Liver (tissue), 9 donors: ENCODE results near the gene CERS4. TPM values are rescaled to one million over a fixed set of nuclear protein-coding genes. Genes with fewer than 3 reads are reported as not detected.

Source experiments
- DNase-seq: peaks from one replicate; pipeline ENCODE4 v3.0.0-alpha.2; 2017; ENCODE audit warnings: low spot score
- H3K27ac ChIP-seq, 2 donors: one replicate each; pipeline ENCODE4 v1.7.0; 2013; ENCODE audit warnings: inconsistent platforms in 2 of 2, low read length in 2 of 2, control low read depth in 1 of 2, low read depth in 1 of 2, mild to moderate bottlenecking in 1 of 2
- H3K27me3 ChIP-seq, 4 donors: one replicate each; pipeline versions ENCODE4 v1.6.1 to v1.7.0; 2013; ENCODE audit warnings: low read length in 3 of 4, inconsistent platforms in 1 of 4, mild to moderate bottlenecking in 1 of 4, moderate library complexity in 1 of 4; ENCODE audit not compliant: control insufficient read depth in 4 of 4, insufficient read depth in 4 of 4
- H3K36me3 ChIP-seq, 4 donors: one replicate each; pipeline versions ENCODE4 v1.6.1 to v1.7.0; 2013; ENCODE audit warnings: low read length in 3 of 4, mild to moderate bottlenecking in 3 of 4, low read depth in 1 of 4, moderate library complexity in 1 of 4; ENCODE audit not compliant: control insufficient read depth in 4 of 4, insufficient read depth in 3 of 4
- H3K4me1 ChIP-seq, 4 donors: one replicate each; pipeline versions ENCODE4 v1.6.1 to v1.7.0; 2013; ENCODE audit warnings: low read length in 3 of 4, mild to moderate bottlenecking in 3 of 4, moderate library complexity in 1 of 4; ENCODE audit not compliant: control insufficient read depth in 4 of 4, insufficient read depth in 4 of 4
- H3K4me3 ChIP-seq, 3 donors: one replicate each; pipeline versions ENCODE4 v1.6.1 to v1.7.0; 2013; ENCODE audit warnings: low read length in 3 of 3, control low read depth in 1 of 3, low read depth in 1 of 3, mild to moderate bottlenecking in 1 of 3
- H3K9ac ChIP-seq, 2 donors: one replicate each; pipeline ENCODE4 v1.7.0; 2013; ENCODE audit warnings: low read length in 2 of 2, mild to moderate bottlenecking in 2 of 2, moderate library complexity in 2 of 2, control low read depth in 1 of 2, low read depth in 1 of 2
- H3K9me3 ChIP-seq, 4 donors: one replicate each; pipeline versions ENCODE4 v1.6.1 to v1.7.0; 2013; ENCODE audit warnings: low read length in 3 of 4; ENCODE audit not compliant: control insufficient read depth in 4 of 4
- EGR1 ChIP-seq, 2 donors: IDR thresholded peaks; 2 replicates each; pipeline ENCODE4 v1.6.1; 2016 to 2018; ENCODE audit warnings: antibody characterized with exemption in 2 of 2, low read depth in 2 of 2
- FOXA1 ChIP-seq: IDR thresholded peaks from 2 replicates; pipeline ENCODE4 v1.6.1; 2016; ENCODE audit warnings: antibody characterized with exemption
- FOXA2 ChIP-seq: IDR thresholded peaks from 2 replicates; pipeline ENCODE4 v1.6.1; 2016; ENCODE audit warnings: antibody characterized with exemption
- GABPA ChIP-seq, 2 donors: IDR thresholded peaks in 1 of 2; conservative IDR thresholded peaks in 1 of 2; 2 replicates each; pipeline ENCODE4 v1.6.1; 2016; ENCODE audit warnings: antibody characterized with exemption in 2 of 2, mild to moderate bottlenecking in 1 of 2, moderate library complexity in 1 of 2
- HNF4A ChIP-seq, 2 donors: conservative IDR thresholded peaks; 2 replicates each; pipeline ENCODE4 v1.6.1; 2016; ENCODE audit warnings: antibody characterized with exemption in 2 of 2, mild to moderate bottlenecking in 2 of 2
- HNF4G ChIP-seq: IDR thresholded peaks from 2 replicates; pipeline ENCODE4 v1.6.1; 2016; ENCODE audit warnings: antibody characterized with exemption
- JUND ChIP-seq, 2 donors: IDR thresholded peaks; 2 replicates each; pipeline ENCODE4 v1.6.1; 2016; ENCODE audit warnings: antibody characterized with exemption in 2 of 2
- NR2F2 ChIP-seq: IDR thresholded peaks from 2 replicates; pipeline ENCODE4 v1.6.1; 2016; ENCODE audit warnings: antibody characterized with exemption
- RAD21 ChIP-seq, 2 donors: IDR thresholded peaks; 2 replicates each; pipeline ENCODE4 v1.6.1; 2016; ENCODE audit warnings: antibody characterized with exemption in 2 of 2, mild to moderate bottlenecking in 2 of 2
- REST ChIP-seq: IDR thresholded peaks from 2 replicates; pipeline ENCODE4 v1.6.1; 2016; ENCODE audit warnings: antibody characterized with exemption, mild to moderate bottlenecking
- RXRA ChIP-seq, 2 donors: IDR thresholded peaks; 2 replicates each; pipeline ENCODE4 v1.6.1; 2017 to 2018; ENCODE audit warnings: antibody characterized with exemption in 2 of 2, mild to moderate bottlenecking in 1 of 2
- SP1 ChIP-seq: IDR thresholded peaks from 2 replicates; pipeline ENCODE4 v1.6.1; 2018; ENCODE audit warnings: antibody characterized with exemption, mild to moderate bottlenecking
- TAF1 ChIP-seq: conservative IDR thresholded peaks from 2 replicates; pipeline ENCODE4 v1.6.1; 2016; ENCODE audit warnings: antibody characterized with exemption, mild to moderate bottlenecking
- YY1 ChIP-seq: IDR thresholded peaks from 2 replicates; pipeline ENCODE4 v1.6.1; 2016; ENCODE audit warnings: antibody characterized with exemption, mild to moderate bottlenecking
- WGBS: extraction: QIAGEN DNeasy Blood & Tissue Kit; methylation state at CpG from one replicate; pipeline ENCODE4 v1.1.7; 2013; 5-methylcytosine and 5-hydroxymethylcytosine counted together
- polyA plus RNA-seq, 2 donors: library from polyadenylated mRNA; stranded (reverse) in 1 of 2; unstranded in 1 of 2; fragments of 200-250 nt in 1 of 2; fragments of >200 nt in 1 of 2; fragmentation: Nextera tagmentation in 1 of 2; extraction: Ambion mirVana in 1 of 2; gene quantifications; one replicate each; pipeline versions ENCODE4 v1.2.1 to v1.2.3, GENCODE V29; 2013 to 2015
- total RNA-seq, 2 donors: library from RNA; depleted of rRNA; stranded (reverse); fragments of >200 nt; gene quantifications; one replicate each; pipeline ENCODE4 v1.2.3, GENCODE V29; 2014
- TF ChIP-seq, protein P1 (sequence below): fragments of 150-350 bp; IDR thresholded peaks from 2 replicates; pipeline ENCODE4 v1.5.1; 2017; ENCODE audit warnings: improper control_type of control experiment, low read depth, low read length; ENCODE audit not compliant: missing input control
- TF ChIP-seq, protein P2 (sequence below): IDR thresholded peaks from 2 replicates; pipeline ENCODE4 v1.6.1; 2016; ENCODE audit warnings: antibody characterized with exemption
- TF ChIP-seq, protein P3 (sequence below): IDR thresholded peaks from 2 replicates; pipeline ENCODE4 v1.6.1; 2016; ENCODE audit warnings: antibody characterized with exemption
- TF ChIP-seq, protein P4 (sequence below): IDR thresholded peaks from 2 replicates; pipeline ENCODE4 v1.6.1; 2016; ENCODE audit warnings: antibody characterized with exemption
- donor health status: healthy.
- donor health status: healthy.
- donor health status: healthy.
- donor health status: healthy.
- donor health status: healthy.

CERS4 gene
- total and polyA plus RNA-seq, 4 donors: 42.7 to 65.1 (median 56.4) TPM

DNA sequence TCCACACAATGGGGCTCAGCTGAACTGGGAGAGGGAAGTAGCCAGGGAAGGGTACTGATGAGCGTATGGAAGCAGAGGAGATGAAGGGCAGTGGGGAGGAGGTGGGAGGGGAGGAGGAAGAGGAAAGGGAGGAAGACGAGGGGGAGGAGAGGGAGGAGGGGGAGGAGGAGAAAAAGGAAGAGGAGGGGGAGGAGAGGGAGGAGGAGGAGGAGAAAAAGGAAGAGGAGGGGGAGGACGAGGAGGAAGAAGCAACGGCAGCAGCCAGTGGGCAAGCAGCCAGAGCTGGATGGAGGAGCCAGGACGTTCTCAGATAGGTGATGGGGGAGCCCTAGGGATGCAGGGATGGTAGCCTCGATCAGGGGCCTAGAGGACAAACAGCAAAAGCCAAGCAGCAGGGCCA is 5.6 kb downstream of the CERS4 start:
- Histone ChIP-seq H3K4me3 (no peak overlapping the region), H3K36me3 (peaks cover 0 to 4% (median 2%) of the 10 kb centered on the region in 4 donors), H3K9ac (no peak overlapping the region), H3K9me3 (no peaks in the 10 kb centered on the region), H3K27me3 (no peaks in the 10 kb centered on the region), H3K27ac (no peak overlapping the region), H3K4me1 (peaks cover 8 to 37% (median 25%) of the 10 kb centered on the region in 4 donors)
- WGBS: 59% methylated on average over 6 of the region's 6 CpGs
- TF ChIP-seq FOXA1 (no peak), GABPA (IDR thresholded peaks at IDR 0.05 in 1 of 2, conservative IDR thresholded peaks at IDR 0.05 in 1 of 2) (no peak), YY1 (no peak), SP1 (no peak), RXRA (IDR thresholded peaks at IDR 0.05) (no peak), NR2F2 (no peak), TAF1 (no peak), HNF4A (conservative IDR thresholded peaks at IDR 0.05) (no peak), JUND (IDR thresholded peaks at IDR 0.05) (no peak), RAD21 (IDR thresholded peaks at IDR 0.05) (no peak), EGR1 (IDR thresholded peaks at IDR 0.05; ENCODE audit: low read depth in 2 of 2) (no peak), HNF4G (no peak), REST (no peak), FOXA2 (no peak)
- TF ChIP-seq, protein P1, sequence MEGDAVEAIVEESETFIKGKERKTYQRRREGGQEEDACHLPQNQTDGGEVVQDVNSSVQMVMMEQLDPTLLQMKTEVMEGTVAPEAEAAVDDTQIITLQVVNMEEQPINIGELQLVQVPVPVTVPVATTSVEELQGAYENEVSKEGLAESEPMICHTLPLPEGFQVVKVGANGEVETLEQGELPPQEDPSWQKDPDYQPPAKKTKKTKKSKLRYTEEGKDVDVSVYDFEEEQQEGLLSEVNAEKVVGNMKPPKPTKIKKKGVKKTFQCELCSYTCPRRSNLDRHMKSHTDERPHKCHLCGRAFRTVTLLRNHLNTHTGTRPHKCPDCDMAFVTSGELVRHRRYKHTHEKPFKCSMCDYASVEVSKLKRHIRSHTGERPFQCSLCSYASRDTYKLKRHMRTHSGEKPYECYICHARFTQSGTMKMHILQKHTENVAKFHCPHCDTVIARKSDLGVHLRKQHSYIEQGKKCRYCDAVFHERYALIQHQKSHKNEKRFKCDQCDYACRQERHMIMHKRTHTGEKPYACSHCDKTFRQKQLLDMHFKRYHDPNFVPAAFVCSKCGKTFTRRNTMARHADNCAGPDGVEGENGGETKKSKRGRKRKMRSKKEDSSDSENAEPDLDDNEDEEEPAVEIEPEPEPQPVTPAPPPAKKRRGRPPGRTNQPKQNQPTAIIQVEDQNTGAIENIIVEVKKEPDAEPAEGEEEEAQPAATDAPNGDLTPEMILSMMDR: no peak
- TF ChIP-seq, protein P2, sequence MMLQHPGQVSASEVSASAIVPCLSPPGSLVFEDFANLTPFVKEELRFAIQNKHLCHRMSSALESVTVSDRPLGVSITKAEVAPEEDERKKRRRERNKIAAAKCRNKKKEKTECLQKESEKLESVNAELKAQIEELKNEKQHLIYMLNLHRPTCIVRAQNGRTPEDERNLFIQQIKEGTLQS: no peak
- TF ChIP-seq, protein P3, sequence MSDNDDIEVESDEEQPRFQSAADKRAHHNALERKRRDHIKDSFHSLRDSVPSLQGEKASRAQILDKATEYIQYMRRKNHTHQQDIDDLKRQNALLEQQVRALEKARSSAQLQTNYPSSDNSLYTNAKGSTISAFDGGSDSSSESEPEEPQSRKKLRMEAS: no peak
- TF ChIP-seq, protein P4, sequence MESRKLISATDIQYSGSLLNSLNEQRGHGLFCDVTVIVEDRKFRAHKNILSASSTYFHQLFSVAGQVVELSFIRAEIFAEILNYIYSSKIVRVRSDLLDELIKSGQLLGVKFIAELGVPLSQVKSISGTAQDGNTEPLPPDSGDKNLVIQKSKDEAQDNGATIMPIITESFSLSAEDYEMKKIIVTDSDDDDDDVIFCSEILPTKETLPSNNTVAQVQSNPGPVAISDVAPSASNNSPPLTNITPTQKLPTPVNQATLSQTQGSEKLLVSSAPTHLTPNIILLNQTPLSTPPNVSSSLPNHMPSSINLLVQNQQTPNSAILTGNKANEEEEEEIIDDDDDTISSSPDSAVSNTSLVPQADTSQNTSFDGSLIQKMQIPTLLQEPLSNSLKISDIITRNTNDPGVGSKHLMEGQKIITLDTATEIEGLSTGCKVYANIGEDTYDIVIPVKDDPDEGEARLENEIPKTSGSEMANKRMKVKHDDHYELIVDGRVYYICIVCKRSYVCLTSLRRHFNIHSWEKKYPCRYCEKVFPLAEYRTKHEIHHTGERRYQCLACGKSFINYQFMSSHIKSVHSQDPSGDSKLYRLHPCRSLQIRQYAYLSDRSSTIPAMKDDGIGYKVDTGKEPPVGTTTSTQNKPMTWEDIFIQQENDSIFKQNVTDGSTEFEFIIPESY: no peak
- DNase-seq: no peak
